Mesothelial cell of epicardium (in vitro differentiated cells): Measurements from ENCODE around the gene ZFP62. TPM values are rescaled to one million over a fixed set of nuclear protein-coding genes. Genes with fewer than 3 reads are reported as not detected.

Experiments
- DNase-seq, 2 experiments: peaks; one replicate each; pipeline ENCODE4 v3.0.0; 2021; ENCODE audit warnings: low spot score in 2 of 2; ENCODE audit not compliant: unreplicated experiment in 2 of 2
- H3K27ac Mint-ChIP-seq: 2 replicates; pipeline ENCODE4 v1.8.0; 2021; ENCODE audit warnings: mixed read lengths
- H3K27me3 Mint-ChIP-seq: 2 replicates; pipeline ENCODE4 v1.8.0; 2021; ENCODE audit warnings: low read depth, mixed read lengths
- H3K36me3 Mint-ChIP-seq: 2 replicates; pipeline ENCODE4 v1.8.0; 2021; ENCODE audit warnings: mixed read lengths
- H3K4me1 Mint-ChIP-seq: 2 replicates; pipeline ENCODE4 v1.8.0; 2021; ENCODE audit warnings: mixed read lengths
- H3K4me3 Mint-ChIP-seq: 2 replicates; pipeline ENCODE4 v1.8.0; 2021; ENCODE audit warnings: mild to moderate bottlenecking, moderate library complexity, mixed read lengths
- H3K9me3 Mint-ChIP-seq: 2 replicates; pipeline ENCODE4 v1.8.0; 2021; ENCODE audit warnings: mixed read lengths
- CTCF ChIP-seq: fragments of 200-600 bp; sonication (generic); IDR thresholded peaks from one replicate; pipeline ENCODE4 v1.5.0; 2021; ENCODE audit warnings: antibody characterized with exemption; ENCODE audit not compliant: unreplicated experiment
- total RNA-seq: library from RNA; stranded (reverse); gene quantifications from 3 replicates; pipeline ENCODE4 v1.2.1, GENCODE V29; 2021

The ZFP62 gene
- total RNA-seq, 1 donor from 2014 or later, result 48.9 TPM

- Mint-ChIP-seq H3K36me3 (peaks cover 8% of the 10 kb centered on the region), H3K27ac (peak overlapping the region; percentile 96), H3K9me3 (no peaks in the 10 kb centered on the region), H3K4me3 (peak overlapping the region; percentile 65), H3K4me1 (peaks cover 62% of the 10 kb centered on the region), H3K27me3 (no peaks in the 10 kb centered on the region)
- peak in 1 of 2 experiments; percentile 62 for DNase-seq
- no peak for TF ChIP-seq CTCF
Observed at GRCh38 chr5:180803181-180804128, 57.6 kb downstream of the ZFP62 start.

- H3K4me3 Mint-ChIP-seq, result peak within 1 kb of the TSS; percentile 72
- H3K27me3 Mint-ChIP-seq, result no peaks in the 10 kb centered on the region
- TF ChIP-seq CTCF, result no peak
- DNase-seq, result peak; percentile 76 to 82
- H3K27ac Mint-ChIP-seq, result peak within 1 kb of the TSS; percentile 96
- H3K9me3 Mint-ChIP-seq, result no peaks in the 10 kb centered on the region
- peaks cover 8% of the 10 kb centered on the region for H3K36me3 Mint-ChIP-seq
- peaks cover 53% of the 10 kb centered on the region for H3K4me1 Mint-ChIP-seq
Observed at GRCh38 chr5:180802325-180803180, 58.5 kb downstream of the ZFP62 start, which contains the start of gene MGAT1. Gene MGAT1, minus strand, starts transcription at chr5:180802806. Its CDS starts 9,835 bp downstream, at chr5:180792971.

- Mint-ChIP-seq H3K36me3 (peaks cover 8% of the 10 kb centered on the region), H3K4me3 (peak overlapping the region; percentile 72), H3K9me3 (no peaks in the 10 kb centered on the region), H3K4me1 (peaks cover 45% of the 10 kb centered on the region), H3K27ac (peak overlapping the region; percentile 82), H3K27me3 (no peaks in the 10 kb centered on the region)
- TF ChIP-seq CTCF, result no peak
- peak in 1 of 2 experiments; percentile 20 for DNase-seq
Observed at GRCh38 chr5:180801596-180802324, 59.3 kb downstream of the ZFP62 start.

- peak in 1 of 2 experiments; percentile 20 for DNase-seq
- H3K9me3 Mint-ChIP-seq, result no peaks in the 10 kb centered on the region
- H3K4me1 Mint-ChIP-seq, result peaks cover 34% of the 10 kb centered on the region
- no peak overlapping the region for H3K27ac Mint-ChIP-seq
- no peaks in the 10 kb centered on the region for H3K27me3 Mint-ChIP-seq
- H3K4me3 Mint-ChIP-seq, result peak overlapping the region; percentile 5
- peaks cover 5% of the 10 kb centered on the region for H3K36me3 Mint-ChIP-seq
- TF ChIP-seq CTCF, result no peak
Observed at GRCh38 chr5:180799902-180800801, 60.9 kb downstream of the ZFP62 start.
